Sigmoid colon (tissue), 7 donors: ENCODE measurements around the gene RAB15. TPM values are rescaled to one million over a fixed set of nuclear protein-coding genes. Genes with fewer than 3 reads are reported as not detected.
"Not testable (repeated sequence)": the region's sequence is repeated elsewhere in the genome, so short reads cannot be mapped to it uniquely, and the experiment has no call there.

Experiments
- DNase-seq: peaks from one replicate; pipeline ENCODE4 v3.0.0-alpha.2; 2019
- H3K27ac ChIP-seq, 4 donors: fragments of 200-600 bp; sonication (generic); one replicate each; pipeline ENCODE4 v1.5.1; 2016 to 2019; ENCODE audit warnings: mild to moderate bottlenecking in 1 of 4
- H3K27me3 ChIP-seq, 3 donors: fragments of 200-600 bp; sonication (generic); one replicate each; pipeline ENCODE4 v1.5.1; 2019; ENCODE audit warnings: mild to moderate bottlenecking in 1 of 3
- H3K36me3 ChIP-seq, 4 donors: fragments of 200-600 bp; sonication (generic); one replicate each; pipeline ENCODE4 v1.5.1; 2016 to 2019
- H3K4me1 ChIP-seq, 4 donors: fragments of 200-600 bp; sonication (generic); one replicate each; pipeline ENCODE4 v1.5.1; 2017 to 2019
- H3K4me3 ChIP-seq, 4 donors: fragments of 200-600 bp; sonication (generic); one replicate each; pipeline ENCODE4 v1.5.1; 2017 to 2019; ENCODE audit warnings: mild to moderate bottlenecking in 2 of 4, moderate library complexity in 1 of 4
- H3K9me3 ChIP-seq, 4 donors: fragments of 200-600 bp in 3 of 4; sonication (generic) in 3 of 4; one replicate each; pipeline versions ENCODE4 v1.5.1 to v1.6.1; 2013 to 2019
- EP300 ChIP-seq, 4 donors: sonication (generic); formaldehyde crosslinking; IDR thresholded peaks; one replicate each; pipeline ENCODE4 v1.6.1; 2017; ENCODE audit warnings: antibody characterized with exemption in 4 of 4
- POLR2A ChIP-seq, 2 donors: fragments of 450-650 bp; IDR thresholded peaks; one replicate each; pipeline ENCODE4 v1.6.1; 2016; ENCODE audit warnings: antibody characterized with exemption in 2 of 2, mild to moderate bottlenecking in 2 of 2, moderate library complexity in 2 of 2
- POLR2AphosphoS5 ChIP-seq, 4 donors: sonication (generic); formaldehyde crosslinking; IDR thresholded peaks; one replicate each; pipeline ENCODE4 v1.6.1; 2017; ENCODE audit warnings: antibody characterized with exemption in 4 of 4
- WGBS, 2 donors: extraction: QIAGEN DNeasy Blood & Tissue Kit; methylation state at CpG; one replicate each; pipeline ENCODE4 v1.1.7; 2013; 5-methylcytosine and 5-hydroxymethylcytosine counted together
- intact Hi-C: fragments of 100-400 bp; cut with DNase I; formaldehyde crosslinking; loops from one replicate; pipeline ENCODE4 v1.15.1; 2023
- polyA plus RNA-seq, 3 donors: library from polyadenylated mRNA; stranded (reverse); fragments of 200-250 nt; gene quantifications; one replicate each; pipeline ENCODE4 v1.2.3, GENCODE V29; 2013
- total RNA-seq, 4 donors: library from RNA; depleted of rRNA; stranded (reverse); fragments of >200 nt; gene quantifications; one replicate each; pipeline ENCODE4 v1.1.0, GENCODE V29; 2016
- TF ChIP-seq, protein P1 (sequence below), 4 experiments: fragments of 450-650 bp in 3 of 4; fragments of 200-600 bp in 1 of 4; IDR thresholded peaks; one replicate each; pipeline ENCODE4 v1.5.1; 2016 to 2019; ENCODE audit warnings: antibody characterized with exemption in 4 of 4, mild to moderate bottlenecking in 3 of 4, moderate library complexity in 2 of 4
- donor health status: healthy with polysubstance abuse.
- donor health status: Bipolar disorder and iron deficiency.
- donor health status: healthy.

The RAB15 gene
- total and polyA plus RNA-seq, 7 donors, result 1.8 to 31.8 (median 11.6) TPM

DNA sequence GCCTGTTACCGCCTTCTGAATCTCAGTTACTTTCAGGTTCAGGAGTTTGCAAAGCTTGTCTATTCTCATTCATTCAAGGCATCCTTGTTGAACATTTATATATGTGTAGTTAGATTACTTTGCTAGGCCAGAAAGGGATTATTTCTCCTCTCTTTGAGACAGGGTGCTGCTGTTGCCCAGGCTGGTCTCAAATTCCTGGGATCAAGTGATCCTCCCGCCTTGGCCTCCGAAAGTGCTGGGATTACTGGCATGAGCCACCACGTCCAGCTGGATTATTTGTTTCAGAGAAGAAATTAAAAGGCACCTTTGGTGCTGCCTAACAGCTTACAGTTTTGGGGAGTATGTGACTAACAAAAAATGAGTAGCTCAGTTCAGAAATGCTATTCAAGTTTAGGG, 57.1 kb downstream of the RAB15 start:
- H3K4me3 ChIP-seq, result peak overlapping the region; percentile 65 to 94 (median 92)
- WGBS, 2 donors, result 11 to 36% methylated on average over 4 of the region's 4 CpGs
- TF ChIP-seq, protein P1, sequence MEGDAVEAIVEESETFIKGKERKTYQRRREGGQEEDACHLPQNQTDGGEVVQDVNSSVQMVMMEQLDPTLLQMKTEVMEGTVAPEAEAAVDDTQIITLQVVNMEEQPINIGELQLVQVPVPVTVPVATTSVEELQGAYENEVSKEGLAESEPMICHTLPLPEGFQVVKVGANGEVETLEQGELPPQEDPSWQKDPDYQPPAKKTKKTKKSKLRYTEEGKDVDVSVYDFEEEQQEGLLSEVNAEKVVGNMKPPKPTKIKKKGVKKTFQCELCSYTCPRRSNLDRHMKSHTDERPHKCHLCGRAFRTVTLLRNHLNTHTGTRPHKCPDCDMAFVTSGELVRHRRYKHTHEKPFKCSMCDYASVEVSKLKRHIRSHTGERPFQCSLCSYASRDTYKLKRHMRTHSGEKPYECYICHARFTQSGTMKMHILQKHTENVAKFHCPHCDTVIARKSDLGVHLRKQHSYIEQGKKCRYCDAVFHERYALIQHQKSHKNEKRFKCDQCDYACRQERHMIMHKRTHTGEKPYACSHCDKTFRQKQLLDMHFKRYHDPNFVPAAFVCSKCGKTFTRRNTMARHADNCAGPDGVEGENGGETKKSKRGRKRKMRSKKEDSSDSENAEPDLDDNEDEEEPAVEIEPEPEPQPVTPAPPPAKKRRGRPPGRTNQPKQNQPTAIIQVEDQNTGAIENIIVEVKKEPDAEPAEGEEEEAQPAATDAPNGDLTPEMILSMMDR (IDR thresholded peaks at IDR 0.05), result no peak
- no peak for TF ChIP-seq POLR2AphosphoS5 (IDR thresholded peaks at IDR 0.05)
- no peak for TF ChIP-seq POLR2A (IDR thresholded peaks at IDR 0.05)
- no peak for TF ChIP-seq EP300 (IDR thresholded peaks at IDR 0.05)
- DNase-seq, result no peak
- H3K4me1 ChIP-seq, result peaks cover 0 to 44% (median 32%) of the 10 kb centered on the region in 4 donors
- no peaks in the 10 kb centered on the region for H3K27me3 ChIP-seq
- intact Hi-C loops, result loop anchor here (10.0 kb wide), 3 partner anchors 190 to 570 kb away; partner anchors contain the start of gene MAX
- H3K27ac ChIP-seq, result peak overlapping the region; percentile 86 to 98 (median 94)
- no peaks in the 10 kb centered on the region for H3K36me3 ChIP-seq
- no peaks in the 10 kb centered on the region for H3K9me3 ChIP-seq

DNA sequence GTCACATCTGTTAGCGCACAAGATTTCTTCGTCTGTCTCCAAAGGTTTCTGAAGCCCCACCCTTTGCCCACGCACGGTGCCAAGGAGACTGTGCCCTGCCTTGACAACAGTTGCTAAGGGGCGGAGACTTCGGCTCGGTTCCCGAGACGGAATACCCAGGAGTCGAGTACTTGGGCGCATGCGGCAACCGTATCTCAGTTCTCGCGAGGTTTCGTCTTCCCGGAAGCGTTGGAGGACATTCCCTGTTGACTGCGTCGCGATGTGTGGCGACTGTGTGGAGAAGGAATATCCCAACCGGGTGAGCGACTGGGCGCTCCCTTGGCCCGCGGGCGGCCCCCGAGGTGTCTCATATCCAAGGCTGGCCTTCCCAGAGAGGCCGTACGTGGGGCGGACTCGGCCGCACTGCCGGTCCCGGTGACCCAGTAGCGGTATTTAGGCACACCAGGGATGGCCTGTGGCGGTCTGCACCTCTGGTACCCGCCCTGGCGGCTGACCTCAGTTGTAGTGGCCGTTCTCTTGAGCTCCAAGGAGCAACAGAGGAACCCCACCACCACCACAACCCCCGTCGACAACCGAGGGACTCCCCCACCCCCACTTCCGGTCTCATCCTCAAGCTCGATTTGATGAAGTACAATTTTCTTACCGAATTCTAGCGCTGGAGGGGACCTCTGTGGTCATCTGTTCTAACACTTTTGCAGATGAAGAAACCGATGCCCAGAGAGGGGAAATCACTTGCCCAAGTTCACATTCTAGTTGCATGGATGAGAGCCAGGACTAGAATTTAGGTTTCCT, 57.7 kb downstream of the RAB15 start, which contains the start of gene CHURC1:
Gene CHURC1, plus strand, starts transcription at position 219 of the 792 bp plus-strand sequence. Its CDS starts 41 bp downstream, at position 260.
- peak; percentile 99 for DNase-seq
- Histone ChIP-seq H3K27ac (peak within 1 kb of the TSS; percentile 86 to 98 (median 94)), H3K4me1 (peaks cover 0 to 38% (median 30%) of the 10 kb centered on the region in 4 donors), H3K27me3 (no peaks in the 10 kb centered on the region), H3K36me3 (no peaks in the 10 kb centered on the region), H3K4me3 (peak within 1 kb of the TSS; percentile 65 to 94 (median 92)), H3K9me3 (no peaks in the 10 kb centered on the region)
- TF ChIP-seq, protein P1 (IDR thresholded peaks at IDR 0.05), result no peak
- peak; percentile 71 to 84 for TF ChIP-seq POLR2A (IDR thresholded peaks at IDR 0.05)
- no peak for TF ChIP-seq EP300 (IDR thresholded peaks at IDR 0.05)
- TF ChIP-seq POLR2AphosphoS5 (IDR thresholded peaks at IDR 0.05), result peak; percentile 90 to 97 (median 94)
- WGBS, 2 donors, result 1% methylated on average over 49 of the region's 49 CpGs
- intact Hi-C loops, result loop anchor here (5.0 to 10.0 kb wide), 5 partner anchors 73 to 570 kb away; partner anchors contain the start of genes FNTB, FUT8 and MAX

DNA sequence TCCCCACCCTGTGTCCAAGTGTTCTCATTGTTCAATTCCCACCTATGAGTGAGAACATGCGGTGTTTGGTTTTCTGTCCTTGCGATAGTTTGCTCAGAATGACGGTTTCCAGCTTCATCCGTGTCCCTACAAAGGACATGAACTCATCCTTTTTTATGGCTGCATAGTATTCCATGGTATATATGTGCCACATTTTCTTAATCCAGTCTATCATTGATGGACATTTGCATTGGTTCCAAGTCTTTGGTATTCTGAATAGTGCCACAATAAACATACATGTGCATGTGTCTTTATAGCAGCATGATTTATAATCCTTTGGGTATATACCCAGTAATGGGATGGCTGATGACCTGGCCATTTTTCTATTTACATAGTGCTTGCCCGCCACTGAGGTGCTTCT, 58.7 kb downstream of the RAB15 start:
- Histone ChIP-seq H3K27ac (peak overlapping the region in 3 of 4 donors; percentile 86 to 98 (median 92)), H3K4me1 (peaks cover 0 to 30% (median 26%) of the 10 kb centered on the region in 4 donors), H3K4me3 (peak overlapping the region in 3 of 4 donors; percentile 65 to 94 (median 93))
- WGBS, 2 donors, result 54 to 58% methylated on average over 5 of the region's 5 CpGs
- intact Hi-C loops, result loop anchor here (5.0 to 10.0 kb wide), 5 partner anchors 74 to 569 kb away; partner anchors contain the start of genes FNTB, FUT8 and MAX
- not testable (repeated sequence) for H3K36me3 ChIP-seq, H3K27me3 ChIP-seq, DNase-seq, H3K9me3 ChIP-seq

DNA sequence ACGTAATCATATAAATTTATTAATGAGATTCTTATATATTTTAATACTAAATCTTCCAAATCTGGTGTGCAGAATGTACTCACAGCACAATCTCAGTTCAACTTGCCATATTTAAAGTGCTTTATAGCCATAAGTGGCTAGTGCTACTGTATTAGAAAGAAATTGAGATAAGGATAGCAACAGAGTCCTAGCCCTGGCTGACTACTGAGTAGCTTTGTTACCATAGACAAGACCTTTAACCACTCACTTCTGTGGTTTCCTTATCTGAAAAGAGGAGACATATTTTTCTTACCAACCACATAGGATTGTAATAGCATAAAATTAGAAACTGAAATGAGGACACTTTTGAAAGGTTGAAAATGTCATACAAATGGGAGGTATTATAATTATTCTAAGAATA, 59.9 kb downstream of the RAB15 start:
- TF ChIP-seq POLR2AphosphoS5 (IDR thresholded peaks at IDR 0.05) (no peak), EP300 (IDR thresholded peaks at IDR 0.05) (no peak), POLR2A (IDR thresholded peaks at IDR 0.05) (no peak)
- TF ChIP-seq, protein P1 (IDR thresholded peaks at IDR 0.05), result no peak
- WGBS, 2 donors, result 0 to 35% methylated on average over 1 of the region's 1 CpG
- no peak for DNase-seq
- H3K9me3 ChIP-seq, result no peaks in the 10 kb centered on the region
- peaks cover 0 to 20% (median 19%) of the 10 kb centered on the region in 4 donors for H3K4me1 ChIP-seq
- intact Hi-C loops, result loop anchor here (5.0 to 10.0 kb wide), 5 partner anchors 75 to 567 kb away; partner anchors contain the start of genes FNTB, FUT8 and MAX
- H3K36me3 ChIP-seq, result no peaks in the 10 kb centered on the region
- H3K4me3 ChIP-seq, result no peak overlapping the region
- no peaks in the 10 kb centered on the region for H3K27me3 ChIP-seq
- H3K27ac ChIP-seq, result no peak overlapping the region

DNA sequence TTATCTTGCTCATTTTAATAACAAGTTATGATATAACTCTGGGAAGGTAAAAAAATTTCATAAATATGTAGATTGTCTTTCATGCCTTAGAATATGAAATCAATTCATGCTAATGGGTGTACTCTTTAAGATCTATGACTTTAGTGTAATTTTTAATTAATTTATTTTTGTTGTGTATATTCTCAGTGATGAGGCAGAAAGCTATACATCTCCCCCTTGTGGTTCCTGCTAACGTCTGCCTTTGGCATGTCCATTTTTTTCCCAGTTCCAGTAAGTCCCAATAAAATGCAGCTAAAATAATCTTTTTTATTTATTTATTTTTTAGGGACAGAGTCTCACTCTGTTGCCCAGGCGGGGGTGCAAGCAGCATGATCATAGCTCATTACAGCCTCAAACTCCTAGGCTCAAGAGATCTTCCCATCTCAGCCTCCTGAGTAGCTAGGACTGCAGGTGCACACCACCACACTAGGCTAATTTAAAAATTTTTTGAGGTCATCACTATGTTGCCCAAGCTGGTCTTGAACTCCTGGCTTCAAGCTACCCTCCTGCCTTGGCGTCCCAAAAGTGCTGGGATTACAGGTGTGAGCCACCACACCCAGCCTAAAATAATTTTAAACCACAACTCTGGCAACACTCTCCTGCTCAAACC, 61.2 kb downstream of the RAB15 start:
- intact Hi-C loops, result loop anchor here (5.0 to 10.0 kb wide), 5 partner anchors 76 to 566 kb away; partner anchors contain the start of genes FNTB, FUT8 and MAX
- no peaks in the 10 kb centered on the region for H3K36me3 ChIP-seq
- no peak overlapping the region for H3K27ac ChIP-seq
- H3K4me3 ChIP-seq, result no peak overlapping the region
- H3K4me1 ChIP-seq, result peaks cover 0 to 15% (median 12%) of the 10 kb centered on the region in 4 donors
- 22 to 34% methylated on average over 3 of the region's 3 CpGs for WGBS, 2 donors
- H3K9me3 ChIP-seq, result no peaks in the 10 kb centered on the region
- DNase-seq, result no peak
- H3K27me3 ChIP-seq, result no peaks in the 10 kb centered on the region
- no peak for TF ChIP-seq POLR2A (IDR thresholded peaks at IDR 0.05)
- no peak for TF ChIP-seq POLR2AphosphoS5 (IDR thresholded peaks at IDR 0.05)
- TF ChIP-seq, protein P1 (IDR thresholded peaks at IDR 0.05), result peak in 1 of 4 experiments; percentile 32
- no peak for TF ChIP-seq EP300 (IDR thresholded peaks at IDR 0.05)
